HTERT RPE-1 (cell line): ENCODE results near the gene PCSK2.

Experiments used
- in situ Hi-C: fragments of 300-500 bp; cut with MboI; formaldehyde crosslinking; loops from 4 replicates; pipeline ENCODE4 v1.14.3; 2020; ENCODE audit warnings: low sequenced_read_pairs

Gene PCSK2

GRCh38 chr20:17500826-17501225 is 274.0 kb downstream of the PCSK2 start:
- in situ Hi-C loops = no loop called here

GRCh38 chr20:17501701-17502100 is 274.9 kb downstream of the PCSK2 start:
- in situ Hi-C loops = no loop called here

GRCh38 chr20:17502105-17502504 is 275.3 kb downstream of the PCSK2 start:
- in situ Hi-C loops = no loop called here

- in situ Hi-C loops = no loop called here
Observed at GRCh38 chr20:17503301-17504065, 276.6 kb downstream of the PCSK2 start.

GRCh38 chr20:17504066-17504897 is 277.4 kb downstream of the PCSK2 start:
- in situ Hi-C loops = no loop called here

- in situ Hi-C loops = no loop called here
Observed at GRCh38 chr20:17504898-17505635, 278.2 kb downstream of the PCSK2 start.

GRCh38 chr20:17505636-17506517 is 279.0 kb downstream of the PCSK2 start:
- in situ Hi-C loops = no loop called here

GRCh38 chr20:17507032-17507431 is 280.2 kb downstream of the PCSK2 start:
- in situ Hi-C loops = no loop called here

- in situ Hi-C loops = no loop called here
Observed at GRCh38 chr20:17507531-17507930, 280.7 kb downstream of the PCSK2 start.

- in situ Hi-C loops = no loop called here
Observed at GRCh38 chr20:17508756-17509155, 281.9 kb downstream of the PCSK2 start.

GRCh38 chr20:17510548-17510947 is 283.7 kb downstream of the PCSK2 start:
- in situ Hi-C loops = no loop called here

GRCh38 chr20:17511401-17511800 is 284.6 kb downstream of the PCSK2 start:
- in situ Hi-C loops = no loop called here

- in situ Hi-C loops = no loop called here
Observed at GRCh38 chr20:17513939-17514338, 287.1 kb downstream of the PCSK2 start.

- in situ Hi-C loops = no loop called here
Observed at GRCh38 chr20:17515053-17515452, 288.2 kb downstream of the PCSK2 start.

- in situ Hi-C loops = no loop called here
Observed at GRCh38 chr20:17518339-17519052, 291.7 kb downstream of the PCSK2 start.

- in situ Hi-C loops = no loop called here
Observed at GRCh38 chr20:17519606-17520285, 292.9 kb downstream of the PCSK2 start.

GRCh38 chr20:17520583-17520982 is 293.7 kb downstream of the PCSK2 start:
- in situ Hi-C loops = no loop called here

GRCh38 chr20:17522528-17522927 is 295.7 kb downstream of the PCSK2 start:
- in situ Hi-C loops = no loop called here

- in situ Hi-C loops = no loop called here
Observed at GRCh38 chr20:17523326-17523725, 296.5 kb downstream of the PCSK2 start.
